SK-N-SH treated with all-trans-retinoic acid at 6 μM for 48 hours (cell line): ENCODE measurements around the gene ARAP2.

Experiments
- BACH2 ChIP-seq: fragments of 250-450 bp; sonication (Bioruptor Pico); IDR thresholded peaks from 2 replicates; pipeline ENCODE4 v1.9.0; 2021; ENCODE audit warnings: mild to moderate bottlenecking, borderline replicate concordance
- CSDC2 ChIP-seq: fragments of 250-450 bp; sonication (Bioruptor Pico); IDR thresholded peaks from 2 replicates; pipeline ENCODE4 v1.5.0; 2020; ENCODE audit warnings: mild to moderate bottlenecking, moderate library complexity
- GLIS3 ChIP-seq: fragments of 250-450 bp; sonication (Bioruptor Pico); IDR thresholded peaks from 2 replicates; pipeline ENCODE4 v1.5.0; 2020; ENCODE audit warnings: mild to moderate bottlenecking, moderate library complexity
- ISL1 ChIP-seq: fragments of 250-450 bp; sonication (Bioruptor Pico); IDR thresholded peaks from 2 replicates; pipeline ENCODE4 v2.1.2; 2022; ENCODE audit warnings: mild to moderate bottlenecking, moderate library complexity
- RARB ChIP-seq: fragments of 250-450 bp; sonication (Bioruptor Pico); IDR thresholded peaks from 2 replicates; pipeline ENCODE4 v1.8.0; 2021; ENCODE audit warnings: mild to moderate bottlenecking, moderate library complexity
- TCF4 ChIP-seq: fragments of 250-450 bp; sonication (Bioruptor Pico); IDR thresholded peaks from 2 replicates; pipeline ENCODE4 v1.8.0; 2021; ENCODE audit warnings: mild to moderate bottlenecking, moderate library complexity, borderline replicate concordance
- TOX ChIP-seq: fragments of 250-450 bp; sonication (Bioruptor Pico); IDR thresholded peaks from 2 replicates; pipeline ENCODE4 v1.8.0; 2021; ENCODE audit warnings: mild to moderate bottlenecking, moderate library complexity, borderline replicate concordance
- ZFP3 ChIP-seq: fragments of 250-450 bp; sonication (Bioruptor Pico); IDR thresholded peaks from 2 replicates; pipeline ENCODE4 v1.5.0; 2020; ENCODE audit warnings: mild to moderate bottlenecking, moderate library complexity
- ZNF8 ChIP-seq: fragments of 450-650 bp; formaldehyde crosslinking; IDR thresholded peaks from 2 replicates; pipeline ENCODE4 v1.5.0; 2020; ENCODE audit warnings: mild to moderate bottlenecking, moderate library complexity
- TF ChIP-seq, protein P1 (sequence below): fragments of 250-450 bp; sonication (Bioruptor Pico); IDR thresholded peaks from 2 replicates; pipeline ENCODE4 v1.8.0; 2021; ENCODE audit warnings: low read depth, mild to moderate bottlenecking, moderate library complexity, borderline replicate concordance

DNA sequence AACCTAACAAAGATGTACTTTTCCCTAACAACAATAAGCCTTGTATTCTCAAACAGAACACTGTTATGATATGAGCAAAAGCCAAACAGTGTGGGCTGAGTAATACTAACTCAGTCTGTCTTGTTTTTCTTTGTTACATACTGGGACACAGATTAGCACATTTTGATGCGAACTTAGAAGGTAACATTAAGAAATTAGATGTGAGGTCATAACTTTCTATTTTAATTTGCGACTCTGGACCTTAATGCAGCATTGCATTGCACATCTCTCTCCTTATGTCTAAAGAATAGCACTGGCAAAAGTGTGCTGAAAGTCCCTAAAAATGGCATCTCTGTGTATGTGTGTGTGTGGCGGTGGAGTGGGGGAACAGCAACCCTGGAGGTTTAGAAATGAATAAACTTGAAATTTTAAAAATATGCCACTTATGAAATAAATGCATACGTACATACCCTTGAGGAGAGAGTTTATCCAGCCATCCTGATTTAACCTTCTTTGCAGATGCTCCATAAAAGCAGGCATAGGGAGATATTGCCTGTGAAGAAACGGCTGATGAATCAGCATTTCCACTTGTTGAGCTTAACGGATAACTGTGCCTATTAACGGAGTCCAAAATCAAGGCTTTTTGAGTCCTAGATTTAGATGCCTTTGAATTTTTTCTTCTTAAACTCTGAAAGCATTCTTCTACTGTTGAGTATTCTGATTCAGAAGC lies 34.2 kb downstream of the ARAP2 start:
- no peak for TF ChIP-seq TCF4 (CRISPR knock-in tag)
- TF ChIP-seq, protein P1, sequence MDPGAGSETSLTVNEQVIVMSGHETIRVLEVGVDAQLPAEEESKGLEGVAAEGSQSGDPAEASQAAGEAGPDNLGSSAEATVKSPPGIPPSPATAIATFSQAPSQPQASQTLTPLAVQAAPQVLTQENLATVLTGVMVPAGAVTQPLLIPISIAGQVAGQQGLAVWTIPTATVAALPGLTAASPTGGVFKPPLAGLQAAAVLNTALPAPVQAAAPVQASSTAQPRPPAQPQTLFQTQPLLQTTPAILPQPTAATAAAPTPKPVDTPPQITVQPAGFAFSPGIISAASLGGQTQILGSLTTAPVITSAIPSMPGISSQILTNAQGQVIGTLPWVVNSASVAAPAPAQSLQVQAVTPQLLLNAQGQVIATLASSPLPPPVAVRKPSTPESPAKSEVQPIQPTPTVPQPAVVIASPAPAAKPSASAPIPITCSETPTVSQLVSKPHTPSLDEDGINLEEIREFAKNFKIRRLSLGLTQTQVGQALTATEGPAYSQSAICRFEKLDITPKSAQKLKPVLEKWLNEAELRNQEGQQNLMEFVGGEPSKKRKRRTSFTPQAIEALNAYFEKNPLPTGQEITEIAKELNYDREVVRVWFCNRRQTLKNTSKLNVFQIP (CRISPR knock-in tag), result no peak
- no peak for TF ChIP-seq ZFP3
- TF ChIP-seq TOX (CRISPR knock-in tag), result no peak
- TF ChIP-seq GLIS3 (CRISPR knock-in tag), result no peak
- TF ChIP-seq ISL1, result no peak
- TF ChIP-seq CSDC2, result no peak
- TF ChIP-seq BACH2 (CRISPR knock-in tag), result no peak
- no peak for TF ChIP-seq RARB (CRISPR knock-in tag)
- TF ChIP-seq ZNF8 (CRISPR knock-in tag), result no peak
